Tibial nerve (tissue), 4 donors: ENCODE measurements around the gene SNN. TPM values are rescaled to one million over a fixed set of nuclear protein-coding genes. Genes with fewer than 3 reads are reported as not detected.
A peak's percentile ranks its signal among the peaks of the same experiment; 100 is the strongest.

ENCODE experiments used
- DNase-seq, 2 donors: peaks; one replicate each; pipeline ENCODE4 v3.0.0-alpha.2; 2019; ENCODE audit warnings: low spot score in 2 of 2
- H3K27ac ChIP-seq, 4 donors: fragments of 200-600 bp; sonication (generic) in 3 of 4; one replicate each; pipeline ENCODE4 v1.5.1; 2017 to 2019; ENCODE audit warnings: mild to moderate bottlenecking in 1 of 4
- H3K27me3 ChIP-seq, 2 donors: fragments of 200-600 bp; sonication (generic) in 1 of 2; one replicate each; pipeline versions ENCODE4 v1.5.1 to v1.6.0; 2017 to 2019
- H3K36me3 ChIP-seq, 3 donors: fragments of 200-600 bp; sonication (generic); one replicate each; pipeline ENCODE4 v1.5.1; 2018 to 2019
- H3K4me1 ChIP-seq, 4 donors: fragments of 200-600 bp; sonication (generic) in 3 of 4; one replicate each; pipeline ENCODE4 v1.5.1; 2017 to 2019
- H3K4me3 ChIP-seq, 4 donors: fragments of 200-600 bp; sonication (generic) in 3 of 4; one replicate each; pipeline ENCODE4 v1.5.1; 2017 to 2019; ENCODE audit warnings: mild to moderate bottlenecking in 1 of 4, moderate library complexity in 1 of 4
- H3K9me3 ChIP-seq, 4 donors: fragments of 200-600 bp; sonication (generic) in 3 of 4; one replicate each; pipeline ENCODE4 v1.5.1; 2017 to 2019
- EP300 ChIP-seq, 2 donors: sonication (generic); formaldehyde crosslinking; IDR thresholded peaks; one replicate each; pipeline ENCODE4 v1.6.1; 2017; ENCODE audit warnings: antibody characterized with exemption in 2 of 2, mild to moderate bottlenecking in 1 of 2
- POLR2A ChIP-seq, 2 donors: fragments of 450-650 bp; IDR thresholded peaks; one replicate each; pipeline ENCODE4 v1.6.1; 2017; ENCODE audit warnings: antibody characterized with exemption in 2 of 2, mild to moderate bottlenecking in 2 of 2, moderate library complexity in 2 of 2
- WGBS, 2 donors: methylation state at CpG; one replicate each; pipeline ENCODE4 v1.1.5; 2018; 5-methylcytosine and 5-hydroxymethylcytosine counted together
- total RNA-seq, 4 donors: library from RNA; depleted of rRNA; stranded (reverse); fragments of >200 nt; gene quantifications; one replicate each; pipeline ENCODE4 v1.1.0, GENCODE V29; 2016
- TF ChIP-seq, protein P1 (sequence below), 5 experiments: fragments of 200-600 bp in 3 of 5; fragments of 450-650 bp in 2 of 5; sonication (generic) in 3 of 5; IDR thresholded peaks; one replicate each; pipeline ENCODE4 v1.5.1; 2016 to 2019; ENCODE audit warnings: antibody characterized with exemption in 5 of 5, mild to moderate bottlenecking in 3 of 5, moderate library complexity in 2 of 5

SNN gene
- total RNA-seq, 4 donors from 2014 or later: 24.3 to 30.6 (median 27.0) TPM

DNA sequence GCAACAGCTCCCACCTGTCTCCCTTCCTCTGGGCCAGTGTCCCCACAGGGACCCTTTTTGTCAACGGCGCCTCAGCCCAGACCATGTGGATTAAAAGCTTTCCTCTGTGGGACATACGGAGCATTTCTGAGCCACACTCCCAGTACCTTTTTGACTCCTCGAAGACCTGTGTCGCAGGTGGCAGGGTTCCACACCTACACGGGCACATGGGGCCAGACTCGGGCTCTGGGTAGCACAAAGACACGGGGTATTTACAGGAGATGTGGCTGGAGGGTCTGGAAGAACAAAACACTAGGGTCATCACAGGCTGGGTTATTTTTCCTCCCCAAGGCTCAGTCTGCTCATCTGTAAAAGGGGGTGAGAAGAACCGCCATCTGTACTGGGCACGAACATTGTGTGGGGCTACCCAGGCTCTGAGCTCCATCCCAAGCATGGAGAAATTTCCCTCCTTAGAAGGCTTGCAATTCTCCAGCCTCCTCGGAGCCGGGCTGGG lies 32.5 kb upstream of the SNN start:
- WGBS, 2 donors: 88 to 90% methylated on average over 9 to 12 of the region's 12 CpGs
- no peaks in the 10 kb centered on the region for H3K9me3 ChIP-seq
- TF ChIP-seq EP300 (IDR thresholded peaks at IDR 0.05) (no peak), POLR2A (IDR thresholded peaks at IDR 0.05) (no peak)
- TF ChIP-seq, protein P1, sequence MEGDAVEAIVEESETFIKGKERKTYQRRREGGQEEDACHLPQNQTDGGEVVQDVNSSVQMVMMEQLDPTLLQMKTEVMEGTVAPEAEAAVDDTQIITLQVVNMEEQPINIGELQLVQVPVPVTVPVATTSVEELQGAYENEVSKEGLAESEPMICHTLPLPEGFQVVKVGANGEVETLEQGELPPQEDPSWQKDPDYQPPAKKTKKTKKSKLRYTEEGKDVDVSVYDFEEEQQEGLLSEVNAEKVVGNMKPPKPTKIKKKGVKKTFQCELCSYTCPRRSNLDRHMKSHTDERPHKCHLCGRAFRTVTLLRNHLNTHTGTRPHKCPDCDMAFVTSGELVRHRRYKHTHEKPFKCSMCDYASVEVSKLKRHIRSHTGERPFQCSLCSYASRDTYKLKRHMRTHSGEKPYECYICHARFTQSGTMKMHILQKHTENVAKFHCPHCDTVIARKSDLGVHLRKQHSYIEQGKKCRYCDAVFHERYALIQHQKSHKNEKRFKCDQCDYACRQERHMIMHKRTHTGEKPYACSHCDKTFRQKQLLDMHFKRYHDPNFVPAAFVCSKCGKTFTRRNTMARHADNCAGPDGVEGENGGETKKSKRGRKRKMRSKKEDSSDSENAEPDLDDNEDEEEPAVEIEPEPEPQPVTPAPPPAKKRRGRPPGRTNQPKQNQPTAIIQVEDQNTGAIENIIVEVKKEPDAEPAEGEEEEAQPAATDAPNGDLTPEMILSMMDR (IDR thresholded peaks at IDR 0.05): no peak
- H3K4me3 ChIP-seq: no peak overlapping the region
- peaks cover 0 to 58% (median 34%) of the 10 kb centered on the region in 4 donors for H3K4me1 ChIP-seq
- H3K27me3 ChIP-seq: no peaks in the 10 kb centered on the region
- peak overlapping the region in 3 of 4 donors; percentile 46 to 96 (median 94) for H3K27ac ChIP-seq
- H3K36me3 ChIP-seq: no peaks in the 10 kb centered on the region
- DNase-seq: no peak

DNA sequence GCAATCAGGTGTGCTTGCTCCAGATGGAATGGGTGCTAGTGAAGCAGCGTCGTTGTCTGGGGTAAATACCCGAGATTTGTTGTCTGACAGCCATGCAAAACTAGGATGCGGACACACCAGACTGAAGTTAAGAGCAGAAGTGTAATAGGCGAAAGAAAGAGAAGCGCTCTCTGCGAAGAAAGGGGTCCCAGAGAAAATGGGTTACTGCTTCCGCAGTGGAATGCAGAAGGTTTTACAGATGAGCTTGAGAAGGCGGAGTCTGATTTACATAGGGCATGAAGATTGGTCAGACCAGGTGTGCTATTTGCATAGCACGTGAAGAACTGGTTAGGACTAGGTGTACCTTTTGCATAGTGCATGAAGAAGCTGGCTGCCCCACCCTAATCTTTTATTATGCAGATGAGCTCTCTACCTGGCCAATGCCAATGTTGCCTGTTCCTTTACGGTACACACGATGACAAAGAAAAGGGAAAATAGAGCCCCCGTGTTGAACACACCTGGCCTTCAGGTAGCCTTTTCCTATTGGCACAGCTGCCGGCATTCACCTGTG lies 32.0 kb upstream of the SNN start:
- DNase-seq: no peak
- no peak overlapping the region for H3K4me3 ChIP-seq
- H3K4me1 ChIP-seq: peaks cover 0 to 58% (median 39%) of the 10 kb centered on the region in 4 donors
- no peaks in the 10 kb centered on the region for H3K9me3 ChIP-seq
- TF ChIP-seq, protein P1 (IDR thresholded peaks at IDR 0.05): no peak
- TF ChIP-seq POLR2A (IDR thresholded peaks at IDR 0.05) (no peak), EP300 (IDR thresholded peaks at IDR 0.05) (no peak)
- WGBS, 2 donors: 65 to 72% methylated on average over 14 of the region's 14 CpGs
- peak overlapping the region in 1 of 4 donors; percentile 94 for H3K27ac ChIP-seq
- H3K27me3 ChIP-seq: no peaks in the 10 kb centered on the region
- H3K36me3 ChIP-seq: no peaks in the 10 kb centered on the region

DNA sequence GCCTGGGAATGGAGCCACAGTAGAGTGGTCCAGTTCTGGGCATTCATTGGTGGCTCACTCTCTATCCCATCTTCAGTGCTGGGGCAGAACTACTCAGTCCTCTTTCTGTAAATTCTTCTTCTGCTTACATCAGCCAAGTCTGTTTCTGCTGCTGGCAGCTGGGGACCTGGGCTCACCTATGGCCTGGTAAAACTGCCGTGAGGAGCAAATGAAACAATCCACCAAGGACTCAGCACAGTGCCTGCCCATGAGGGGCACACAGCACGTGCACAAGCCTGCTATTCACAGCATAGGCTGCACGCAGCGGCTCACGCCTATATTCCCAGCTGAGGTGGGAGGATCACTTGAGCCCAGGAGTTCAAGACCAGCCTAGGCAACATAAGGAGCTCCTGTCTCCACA lies 30.9 kb upstream of the SNN start:
- H3K4me1 ChIP-seq: peaks cover 0 to 57% (median 35%) of the 10 kb centered on the region in 4 donors
- DNase-seq: no peak
- H3K27ac ChIP-seq: peak overlapping the region in 2 of 4 donors; percentile 36 to 68
- no peaks in the 10 kb centered on the region for H3K27me3 ChIP-seq
- H3K36me3 ChIP-seq: no peaks in the 10 kb centered on the region
- no peaks in the 10 kb centered on the region for H3K9me3 ChIP-seq
- WGBS, 2 donors: 69 to 82% methylated on average over 5 of the region's 5 CpGs
- H3K4me3 ChIP-seq: no peak overlapping the region
- no peak for TF ChIP-seq POLR2A (IDR thresholded peaks at IDR 0.05)
- no peak for TF ChIP-seq EP300 (IDR thresholded peaks at IDR 0.05)
- TF ChIP-seq, protein P1 (IDR thresholded peaks at IDR 0.05): no peak

DNA sequence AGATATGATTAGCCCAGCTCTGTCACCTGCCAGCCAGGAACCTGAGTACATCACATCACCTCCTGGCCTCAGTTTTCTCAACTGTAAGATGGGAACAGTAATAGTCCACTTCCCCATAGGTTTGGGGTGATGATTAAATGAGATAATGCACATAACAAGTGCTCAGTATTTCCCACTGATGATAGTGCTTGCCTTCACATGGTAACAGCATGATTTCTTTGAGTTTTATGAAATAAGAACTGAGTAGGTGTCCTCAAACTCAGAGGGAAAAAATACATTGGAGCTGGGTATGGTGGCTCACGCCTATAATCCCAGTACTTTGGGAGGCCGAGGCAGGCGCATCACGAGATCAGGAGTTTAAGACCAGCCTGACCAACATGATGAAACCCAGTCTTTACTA lies 30.1 kb upstream of the SNN start:
- WGBS, 2 donors: 91 to 94% methylated on average over 4 of the region's 4 CpGs
- no peak for DNase-seq
- TF ChIP-seq POLR2A (IDR thresholded peaks at IDR 0.05): no peak
- no peak for TF ChIP-seq EP300 (IDR thresholded peaks at IDR 0.05)
- TF ChIP-seq, protein P1 (IDR thresholded peaks at IDR 0.05): no peak
- no peaks in the 10 kb centered on the region for H3K27me3 ChIP-seq
- no peak overlapping the region for H3K4me3 ChIP-seq
- H3K27ac ChIP-seq: peak overlapping the region in 2 of 4 donors; percentile 19 to 48
- no peaks in the 10 kb centered on the region for H3K36me3 ChIP-seq
- no peaks in the 10 kb centered on the region for H3K9me3 ChIP-seq
- peaks cover 0 to 49% (median 28%) of the 10 kb centered on the region in 4 donors for H3K4me1 ChIP-seq

DNA sequence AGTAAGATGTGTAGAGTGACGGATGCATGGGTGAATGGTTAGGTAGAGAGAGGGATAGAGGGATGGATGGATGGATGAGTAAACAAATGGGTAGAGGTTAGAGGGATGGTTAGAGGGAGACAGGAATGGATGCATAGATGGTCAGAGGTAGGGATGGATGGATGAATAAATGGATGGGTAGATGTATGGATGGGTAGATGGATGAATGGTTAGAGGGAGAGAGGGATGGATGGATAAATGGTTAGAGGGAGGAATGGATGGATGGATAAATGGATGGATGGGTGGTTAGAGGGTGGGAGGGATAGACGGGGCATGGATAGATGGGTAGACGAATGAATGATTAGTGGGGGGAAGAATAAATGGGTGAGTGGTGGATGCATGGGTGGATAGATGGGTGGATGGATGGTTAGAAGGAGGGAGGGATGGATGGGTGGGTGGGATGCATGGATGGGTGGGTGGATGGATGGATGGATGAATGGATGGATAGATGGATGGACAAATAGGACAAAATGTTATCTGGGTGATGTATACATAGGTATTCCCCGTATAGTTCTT lies 29.2 kb upstream of the SNN start:
- Histone ChIP-seq H3K36me3 (no peaks in the 10 kb centered on the region), H3K27ac (peak overlapping the region; percentile 82 to 98 (median 88)), H3K9me3 (no peaks in the 10 kb centered on the region), H3K27me3 (no peaks in the 10 kb centered on the region), H3K4me3 (no peak overlapping the region), H3K4me1 (peaks cover 0 to 40% (median 19%) of the 10 kb centered on the region in 4 donors)
- no peak for DNase-seq
- WGBS, 2 donors: 47 to 48% methylated on average over 4 of the region's 4 CpGs
- TF ChIP-seq EP300 (IDR thresholded peaks at IDR 0.05): no peak
- TF ChIP-seq, protein P1 (IDR thresholded peaks at IDR 0.05): no peak
- TF ChIP-seq POLR2A (IDR thresholded peaks at IDR 0.05): no peak
